ENCODE measurements around the gene MYBPC3.

DNA sequence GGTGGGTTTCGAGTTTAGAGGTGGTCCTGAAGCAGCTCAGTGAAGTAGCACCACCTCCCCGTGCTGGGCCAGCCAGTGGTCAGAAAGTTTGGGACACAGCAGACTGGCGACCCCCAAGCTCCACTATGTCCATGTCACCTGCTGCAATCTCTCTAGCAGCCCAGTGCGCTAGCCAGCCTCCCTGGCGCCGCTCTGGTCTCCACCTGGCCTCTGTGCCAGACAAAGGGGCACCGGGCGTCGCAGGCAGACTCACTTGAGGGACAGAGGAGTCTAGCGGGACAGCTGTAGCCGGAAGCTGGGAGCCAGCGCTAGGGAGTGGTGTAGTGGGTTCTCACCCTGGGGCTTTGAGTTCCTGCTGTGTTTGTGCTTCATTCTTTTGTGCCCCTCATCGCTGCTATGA, 25.5 kb downstream of the MYBPC3 start:
- TF ChIP-seq CTCF (IDR thresholded peaks at IDR 0.05; ENCODE audit: extremely low read depth in 1 of 2, insufficient read depth in 1 of 2, low read depth in 1 of 2, low read length in 2 of 2) = no peak
- no peak for TF ChIP-seq EZH2 (IDR thresholded peaks at IDR 0.05; ENCODE audit: borderline replicate concordance, low read depth, low read length, severe bottlenecking)
- TF ChIP-seq POLR2AphosphoS5 (IDR thresholded peaks at IDR 0.05; ENCODE audit: insufficient read depth, low read depth, low read length) = no peak

All from endothelial cell of umbilical vein (primary cell).